SJSA1 (cell line): ENCODE data around the gene C22orf39. TPM values are rescaled to one million over a fixed set of nuclear protein-coding genes. Genes with fewer than 3 reads are reported as not detected.

ENCODE experiments used
- DNase-seq, 2 experiments: peaks; one replicate each; pipeline ENCODE4 v3.0.0-alpha.2; 2015 to 2020; ENCODE audit warnings: low spot score in 2 of 2, low read depth in 1 of 2
- H3K27ac ChIP-seq: fragments of 250-450 bp; sonication (Bioruptor Pico); 2 replicates; pipeline ENCODE4 v1.5.1; 2020; ENCODE audit warnings: mild to moderate bottlenecking, moderate library complexity
- H3K27me3 ChIP-seq: fragments of 250-450 bp; sonication (Bioruptor Pico); replicated peaks from 2 replicates; pipeline ENCODE4 v1.5.1; 2020; ENCODE audit warnings: mild to moderate bottlenecking, moderate library complexity
- H3K36me3 ChIP-seq: fragments of 250-450 bp; sonication (Bioruptor Pico); 2 replicates; pipeline ENCODE4 v1.5.1; 2020; ENCODE audit warnings: mild to moderate bottlenecking
- H3K4me1 ChIP-seq: fragments of 250-450 bp; sonication (Bioruptor Pico); replicated peaks from 2 replicates; pipeline ENCODE4 v1.6.1; 2021; ENCODE audit warnings: mild to moderate bottlenecking
- H3K4me3 ChIP-seq: fragments of 250-450 bp; sonication (Bioruptor Pico); 2 replicates; pipeline ENCODE4 v1.5.1; 2020; ENCODE audit warnings: mild to moderate bottlenecking
- H3K9me3 ChIP-seq: fragments of 250-450 bp; sonication (Bioruptor Pico); replicated peaks from 2 replicates; pipeline ENCODE4 v1.5.1; 2020; ENCODE audit warnings: mild to moderate bottlenecking
- total RNA-seq: library from RNA; depleted of rRNA; stranded (reverse); fragments of >200 nt; shearing (Covaris generic); gene quantifications from 2 replicates; pipeline ENCODE4 v1.2.3, GENCODE V29; 2014

Gene C22orf39
- total RNA-seq, 1 experiment from 2014 or later: 43.2 TPM

- no peak overlapping the region for H3K27ac ChIP-seq
- H3K36me3 ChIP-seq: peaks cover 92% of the 10 kb centered on the region
- H3K9me3 ChIP-seq: no peaks in the 10 kb centered on the region
- DNase-seq: no peak
- H3K27me3 ChIP-seq: no peaks in the 10 kb centered on the region
- no peak overlapping the region for H3K4me3 ChIP-seq
- H3K4me1 ChIP-seq: peaks cover 23% of the 10 kb centered on the region
Measured at GRCh38 chr22:19467912-19468311, 20.4 kb upstream of the C22orf39 start.

GRCh38 chr22:19466848-19467752 is 19.6 kb upstream of the C22orf39 start:
- H3K36me3 ChIP-seq: peaks cover 92% of the 10 kb centered on the region
- DNase-seq: no peak
- H3K4me3 ChIP-seq: no peak overlapping the region
- no peaks in the 10 kb centered on the region for H3K27me3 ChIP-seq
- H3K9me3 ChIP-seq: no peaks in the 10 kb centered on the region
- peaks cover 24% of the 10 kb centered on the region for H3K4me1 ChIP-seq
- H3K27ac ChIP-seq: no peak overlapping the region

- DNase-seq: no peak
- Histone ChIP-seq H3K36me3 (peaks cover 89% of the 10 kb centered on the region), H3K9me3 (no peaks in the 10 kb centered on the region), H3K4me1 (peaks cover 24% of the 10 kb centered on the region), H3K27ac (no peak overlapping the region), H3K27me3 (no peaks in the 10 kb centered on the region), H3K4me3 (no peak overlapping the region)
Measured at GRCh38 chr22:19466126-19466716, 18.7 kb upstream of the C22orf39 start.

GRCh38 chr22:19464975-19465374 is 17.5 kb upstream of the C22orf39 start:
- Histone ChIP-seq H3K27ac (no peak overlapping the region; the same call in 1 of the 2 replicates), H3K4me1 (peaks cover 24% of the 10 kb centered on the region), H3K27me3 (no peaks in the 10 kb centered on the region), H3K36me3 (peaks cover 86% of the 10 kb centered on the region), H3K9me3 (no peaks in the 10 kb centered on the region), H3K4me3 (no peak overlapping the region)
- DNase-seq: no peak

GRCh38 chr22:19464546-19464945 is 17.0 kb upstream of the C22orf39 start:
- peaks cover 84% of the 10 kb centered on the region for H3K36me3 ChIP-seq
- H3K4me3 ChIP-seq: no peak overlapping the region
- H3K27me3 ChIP-seq: no peaks in the 10 kb centered on the region
- peaks cover 24% of the 10 kb centered on the region for H3K4me1 ChIP-seq
- no peaks in the 10 kb centered on the region for H3K9me3 ChIP-seq
- no peak for DNase-seq
- peak overlapping the region; percentile 44 for H3K27ac ChIP-seq

- Histone ChIP-seq H3K9me3 (no peaks in the 10 kb centered on the region), H3K27ac (peak overlapping the region; percentile 44), H3K36me3 (peaks cover 82% of the 10 kb centered on the region), H3K27me3 (no peaks in the 10 kb centered on the region), H3K4me3 (no peak overlapping the region), H3K4me1 (peaks cover 24% of the 10 kb centered on the region)
- DNase-seq: peak; percentile 83
Measured at GRCh38 chr22:19463491-19464469, 16.3 kb upstream of the C22orf39 start.

- H3K4me3 ChIP-seq: no peak overlapping the region
- H3K4me1 ChIP-seq: peaks cover 26% of the 10 kb centered on the region
- no peaks in the 10 kb centered on the region for H3K27me3 ChIP-seq
- no peaks in the 10 kb centered on the region for H3K9me3 ChIP-seq
- H3K36me3 ChIP-seq: peaks cover 82% of the 10 kb centered on the region
- DNase-seq: no peak
- peak overlapping the region; percentile 9 for H3K27ac ChIP-seq
Measured at GRCh38 chr22:19463008-19463407, 15.5 kb upstream of the C22orf39 start.

- no peak overlapping the region for H3K27ac ChIP-seq
- peaks cover 41% of the 10 kb centered on the region for H3K4me1 ChIP-seq
- H3K27me3 ChIP-seq: no peaks in the 10 kb centered on the region
- H3K4me3 ChIP-seq: no peak overlapping the region
- no peak for DNase-seq
- H3K9me3 ChIP-seq: no peaks in the 10 kb centered on the region
- peaks cover 82% of the 10 kb centered on the region for H3K36me3 ChIP-seq
Measured at GRCh38 chr22:19461506-19461905, 14.0 kb upstream of the C22orf39 start.

GRCh38 chr22:19460036-19460435 is 12.5 kb upstream of the C22orf39 start:
- Histone ChIP-seq H3K4me1 (peaks cover 54% of the 10 kb centered on the region), H3K27me3 (no peaks in the 10 kb centered on the region)

GRCh38 chr22:19457828-19458428 is 10.4 kb upstream of the C22orf39 start:
- H3K27ac ChIP-seq: no peak overlapping the region
- no peak overlapping the region for H3K4me3 ChIP-seq
- no peaks in the 10 kb centered on the region for H3K27me3 ChIP-seq
- no peak for DNase-seq
- peaks cover 41% of the 10 kb centered on the region for H3K4me1 ChIP-seq
- H3K36me3 ChIP-seq: peaks cover 88% of the 10 kb centered on the region
- no peaks in the 10 kb centered on the region for H3K9me3 ChIP-seq

More at GRCh38 chr22:19460036-19460435, 12.5 kb upstream of the C22orf39 start:
- no peak overlapping the region for H3K27ac ChIP-seq
- no peaks in the 10 kb centered on the region for H3K9me3 ChIP-seq
- peaks cover 82% of the 10 kb centered on the region for H3K36me3 ChIP-seq
- H3K4me3 ChIP-seq: no peak overlapping the region
- DNase-seq: no peak

- DNase-seq: peak; percentile 60 to 83
- Histone ChIP-seq H3K27ac (peak overlapping the region; percentile 82), H3K9me3 (no peaks in the 10 kb centered on the region), H3K36me3 (peaks cover 91% of the 10 kb centered on the region), H3K4me3 (no peak overlapping the region), H3K4me1 (peaks cover 39% of the 10 kb centered on the region), H3K27me3 (no peaks in the 10 kb centered on the region)
Measured at GRCh38 chr22:19456541-19456940, 9.0 kb upstream of the C22orf39 start.

- peak; percentile 64 to 86 for DNase-seq
- H3K4me1 ChIP-seq: peaks cover 39% of the 10 kb centered on the region
- no peaks in the 10 kb centered on the region for H3K27me3 ChIP-seq
- peak overlapping the region; percentile 82 for H3K27ac ChIP-seq
- no peaks in the 10 kb centered on the region for H3K9me3 ChIP-seq
- peaks cover 90% of the 10 kb centered on the region for H3K36me3 ChIP-seq
- no peak overlapping the region for H3K4me3 ChIP-seq
Measured at GRCh38 chr22:19455585-19456370, 8.3 kb upstream of the C22orf39 start.
